ENCODE results near the gene RRAD. TPM values are rescaled to one million over a fixed set of nuclear protein-coding genes. Genes with fewer than 3 reads are reported as not detected.

RRAD gene
- total and polyA plus RNA-seq, 2 of the 4 experiments (the other 2 are of a cell fraction), result 1.3 to 2.1 TPM

DNA sequence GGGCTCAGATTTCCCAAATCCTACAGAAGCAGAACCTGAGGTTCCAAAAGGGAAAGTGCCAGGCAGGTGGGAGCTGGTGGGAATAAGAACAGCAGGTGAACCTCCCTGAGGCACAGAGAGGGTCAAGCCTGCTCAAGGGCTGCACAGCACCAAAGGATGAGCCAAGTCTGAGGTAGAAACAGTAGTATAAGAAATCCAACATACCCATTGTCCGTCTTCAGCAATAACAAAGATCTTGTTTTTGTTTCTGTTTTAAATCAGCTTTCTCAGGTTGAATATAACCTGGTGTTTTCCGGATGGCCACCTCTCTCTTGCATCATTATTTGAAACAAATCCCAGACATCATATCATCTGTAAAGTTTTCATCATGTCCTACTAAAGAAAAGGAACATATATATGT, 25.1 kb upstream of the RRAD start:
- peaks cover 16% of the 10 kb centered on the region; the same call in 1 of the 2 replicates for H3K27me3 ChIP-seq (ENCODE audit: control insufficient read depth, insufficient read depth, low read length)
- H4K5ac ChIP-seq (ENCODE audit: low read depth, low read length), result no peak overlapping the region
- intact Hi-C loops (cut with micrococcal nuclease) (no loop called here), in situ Hi-C loops (cut with MboI; ENCODE audit: low sequenced_read_pairs) (no loop called here), dilution Hi-C loops (cut with HindIII; ENCODE audit: low sequenced_read_pairs, unreplicated experiment) (no loop called here)
- WGBS, 2 experiments (ENCODE audit: extremely low coverage in 2 of 2, insufficient read length in 1 of 2), result no CpG with 5 or more reads among the region's 2 CpGs
- no peak overlapping the region for H3K27ac ChIP-seq (ENCODE audit: insufficient read depth, low read length)
- no peak overlapping the region for H2BK120ac ChIP-seq (ENCODE audit: low read depth, low read length)
- no peak overlapping the region for H3K4ac ChIP-seq (ENCODE audit: low read depth, low read length)
- BruUV-seq (replicated peaks), result no TSS peak
- H4K91ac ChIP-seq (ENCODE audit: insufficient read depth, low read depth, low read length), result no peak overlapping the region
- H3K4me1 ChIP-seq (ENCODE audit: control insufficient read depth, insufficient read depth, low read length), result peaks cover 6% of the 10 kb centered on the region
- ChIA-PET CTCF (no interaction called here), POLR2A (ENCODE audit: unreplicated experiment) (no interaction called here)
- H2AK5ac ChIP-seq (ENCODE audit: low read depth, low read length), result no peak overlapping the region
- no peak overlapping the region for H2AK9ac ChIP-seq (replicated peaks; ENCODE audit: low read depth, low read length, poor library complexity)
- H3K56ac ChIP-seq (ENCODE audit: extremely low read depth, insufficient read depth, low read length), result no peak overlapping the region
- H3K4me2 ChIP-seq (ENCODE audit: low read depth, low read length), result no peak overlapping the region
- no peak overlapping the region for H3K9ac ChIP-seq (ENCODE audit: low read depth, low read length)
- no peaks in the 10 kb centered on the region for H3K36me3 ChIP-seq (ENCODE audit: control insufficient read depth, insufficient read depth, low read length)
- H4K8ac ChIP-seq (ENCODE audit: low read depth in 2 of 2, low read length in 2 of 2), result no peak overlapping the region
- ATAC-seq (ENCODE audit: low read depth) (no peak), DNase-seq (no peak)
- H2BK15ac ChIP-seq (ENCODE audit: low read depth, low read length), result no peak overlapping the region
- H3K23ac ChIP-seq (ENCODE audit: low read depth, low read length), result no peak overlapping the region
- peaks cover 2% of the 10 kb centered on the region; the same call in 1 of the 2 replicates for H3K9me3 ChIP-seq (ENCODE audit: control insufficient read depth, insufficient read depth, low read length)
- no peak overlapping the region for H2BK20ac ChIP-seq (ENCODE audit: low read depth, low read length)
- no peaks in the 10 kb centered on the region for H3K79me1 ChIP-seq (ENCODE audit: low read depth in 1 of 2, low read length in 2 of 2)
- no peaks in the 10 kb centered on the region for H3K9me1 ChIP-seq (ENCODE audit: insufficient read depth, low read length)
- H3K14ac ChIP-seq (replicated peaks; ENCODE audit: low read depth, low read length), result no peak overlapping the region
- H3K18ac ChIP-seq (ENCODE audit: low read depth, low read length), result no peak overlapping the region
- H4K20me1 ChIP-seq (ENCODE audit: insufficient read depth, low read length), result no peaks in the 10 kb centered on the region
- no peak overlapping the region for H2BK5ac ChIP-seq (ENCODE audit: low read depth, low read length, poor library complexity, severe bottlenecking)
- no peak for TF ChIP-seq RAD21 (IDR thresholded peaks at IDR 0.05; ENCODE audit: low read length)
- no peak for TF ChIP-seq CEBPB (IDR thresholded peaks at IDR 0.05; ENCODE audit: low read depth, low read length)
- TF ChIP-seq BHLHE40 (IDR thresholded peaks at IDR 0.05; ENCODE audit: low read depth, low read length), result no peak
- TF ChIP-seq ELK1 (IDR thresholded peaks at IDR 0.05; ENCODE audit: borderline replicate concordance, low read depth, low read length), result no peak
- TF ChIP-seq MAZ (IDR thresholded peaks at IDR 0.05; ENCODE audit: borderline replicate concordance, low read depth, low read length), result no peak
- no peak for TF ChIP-seq RCOR1 (IDR thresholded peaks at IDR 0.05; ENCODE audit: insufficient replicate concordance, low read length)
- no peak for TF ChIP-seq MXI1 (IDR thresholded peaks at IDR 0.05; ENCODE audit: borderline replicate concordance, low read depth, low read length)
- no peak for TF ChIP-seq FOS (IDR thresholded peaks at IDR 0.05; ENCODE audit: low read depth, low read length)
- no peak for TF ChIP-seq RFX5 (IDR thresholded peaks at IDR 0.05; ENCODE audit: low read depth, low read length)
- no peak for TF ChIP-seq USF2 (IDR thresholded peaks at IDR 0.05; ENCODE audit: low read depth, low read length)
- TF ChIP-seq CTCF (conservative IDR thresholded peaks at IDR 0.05; ENCODE audit: low read depth, low read length), result no peak
- TF ChIP-seq CHD1 (IDR thresholded peaks at IDR 0.05; ENCODE audit: low read depth, low read length), result no peak
- TF ChIP-seq SMC3 (IDR thresholded peaks at IDR 0.05; ENCODE audit: low read depth, low read length), result no peak
- TF ChIP-seq POLR2A (IDR thresholded peaks at IDR 0.05; ENCODE audit: low read depth, low read length), result no peak
- TF ChIP-seq NFE2L2 (IDR thresholded peaks at IDR 0.05; ENCODE audit: low read depth, low read length), result no peak
- no peak for TF ChIP-seq MAFK (IDR thresholded peaks at IDR 0.05; ENCODE audit: low read depth, low read length)
- no peak overlapping the region for H3K4me3 ChIP-seq (ENCODE audit: insufficient read depth, low read depth, low read length)
- no peak overlapping the region for H2AFZ ChIP-seq (replicated peaks; ENCODE audit: low read length, poor library complexity)

Measured in IMR-90 (cell line).